NCI-H69 (cell line): ENCODE data around the gene CXCL1.

Experiments
- DNase-seq: peaks from one replicate; lab custom pipeline; 2025; lab: John Stamatoyannopoulos, UW

Gene CXCL1

GRCh38 chr4:73918058-73918457 is 48.9 kb downstream of the CXCL1 start:
- no peak for DNase-seq

GRCh38 chr4:73919691-73920090 is 50.5 kb downstream of the CXCL1 start:
- no peak for DNase-seq
